Measurements from ENCODE around the gene AMIGO1.

The AMIGO1 gene

GRCh38 chr1:109532365-109533136 lies 23.0 kb upstream of the AMIGO1 start:
- DNase-seq = peak; percentile 69

- DNase-seq = no peak
These were observed 22.4 kb upstream of the AMIGO1 start for GRCh38 chr1:109531826-109532364.

- no peak for DNase-seq
These were observed 21.9 kb upstream of the AMIGO1 start for GRCh38 chr1:109531380-109531779.

- DNase-seq = no peak
These were observed 21.0 kb upstream of the AMIGO1 start for GRCh38 chr1:109530457-109531087.

- DNase-seq = no peak
These were observed 20.4 kb upstream of the AMIGO1 start for GRCh38 chr1:109529881-109530456.

- DNase-seq = no peak
These were observed 19.2 kb upstream of the AMIGO1 start for GRCh38 chr1:109528712-109529111.

GRCh38 chr1:109527846-109528695 lies 18.5 kb upstream of the AMIGO1 start:
- DNase-seq = no peak

- no peak for DNase-seq
These were observed 17.7 kb upstream of the AMIGO1 start for GRCh38 chr1:109527098-109527811.

- DNase-seq = no peak
These were observed 14.2 kb upstream of the AMIGO1 start for GRCh38 chr1:109523706-109524105.

- DNase-seq = no peak
These were observed 12.5 kb upstream of the AMIGO1 start for GRCh38 chr1:109522026-109522425.

- no peak for DNase-seq
These were observed 11.8 kb upstream of the AMIGO1 start for GRCh38 chr1:109521002-109521951.

GRCh38 chr1:109517337-109517736 lies 7.8 kb upstream of the AMIGO1 start:
- no peak for DNase-seq

GRCh38 chr1:109516872-109517271 lies 7.3 kb upstream of the AMIGO1 start:
- DNase-seq = peak; percentile 36

- DNase-seq = no peak
These were observed 5.3 kb upstream of the AMIGO1 start for GRCh38 chr1:109514846-109515245.

- DNase-seq = no peak
These were observed 3.7 kb upstream of the AMIGO1 start for GRCh38 chr1:109513110-109513710.

- DNase-seq = no peak
These were observed 703 bp downstream of the AMIGO1 start for GRCh38 chr1:109508873-109509175.

GRCh38 chr1:109508001-109508872 lies 1.3 kb downstream of the AMIGO1 start:
- no peak for DNase-seq

- DNase-seq = no peak
These were observed 4.6 kb downstream of the AMIGO1 start for GRCh38 chr1:109504974-109505373.

- no peak for DNase-seq
These were observed 5.6 kb downstream of the AMIGO1 start for GRCh38 chr1:109503935-109504334.

- DNase-seq = no peak
These were observed 7.1 kb downstream of the AMIGO1 start for GRCh38 chr1:109502364-109502851.
